ENCODE results near the gene CCDC127.

The CCDC127 gene

DNA sequence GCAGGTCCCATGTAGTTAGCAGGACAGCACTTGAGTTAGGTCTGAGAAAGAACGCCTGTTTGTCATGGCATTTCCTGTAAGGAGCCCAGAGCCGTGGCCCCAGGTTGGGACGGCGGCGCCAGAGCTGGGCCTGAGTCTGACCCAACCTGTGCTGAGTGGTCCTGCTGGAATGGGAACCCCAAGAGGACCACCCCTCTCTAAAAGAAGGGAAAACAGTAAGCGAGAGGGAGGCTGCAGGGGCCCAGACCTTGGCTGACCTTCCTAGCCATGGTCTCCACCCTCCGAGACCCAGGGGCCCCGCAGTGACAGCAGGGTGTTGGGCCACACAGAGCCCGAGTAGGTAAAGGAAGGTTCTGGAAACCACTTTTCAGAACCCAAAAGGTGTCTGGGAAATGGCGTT lies 28.5 kb downstream of the CCDC127 start:
- no peak for DNase-seq

DNA sequence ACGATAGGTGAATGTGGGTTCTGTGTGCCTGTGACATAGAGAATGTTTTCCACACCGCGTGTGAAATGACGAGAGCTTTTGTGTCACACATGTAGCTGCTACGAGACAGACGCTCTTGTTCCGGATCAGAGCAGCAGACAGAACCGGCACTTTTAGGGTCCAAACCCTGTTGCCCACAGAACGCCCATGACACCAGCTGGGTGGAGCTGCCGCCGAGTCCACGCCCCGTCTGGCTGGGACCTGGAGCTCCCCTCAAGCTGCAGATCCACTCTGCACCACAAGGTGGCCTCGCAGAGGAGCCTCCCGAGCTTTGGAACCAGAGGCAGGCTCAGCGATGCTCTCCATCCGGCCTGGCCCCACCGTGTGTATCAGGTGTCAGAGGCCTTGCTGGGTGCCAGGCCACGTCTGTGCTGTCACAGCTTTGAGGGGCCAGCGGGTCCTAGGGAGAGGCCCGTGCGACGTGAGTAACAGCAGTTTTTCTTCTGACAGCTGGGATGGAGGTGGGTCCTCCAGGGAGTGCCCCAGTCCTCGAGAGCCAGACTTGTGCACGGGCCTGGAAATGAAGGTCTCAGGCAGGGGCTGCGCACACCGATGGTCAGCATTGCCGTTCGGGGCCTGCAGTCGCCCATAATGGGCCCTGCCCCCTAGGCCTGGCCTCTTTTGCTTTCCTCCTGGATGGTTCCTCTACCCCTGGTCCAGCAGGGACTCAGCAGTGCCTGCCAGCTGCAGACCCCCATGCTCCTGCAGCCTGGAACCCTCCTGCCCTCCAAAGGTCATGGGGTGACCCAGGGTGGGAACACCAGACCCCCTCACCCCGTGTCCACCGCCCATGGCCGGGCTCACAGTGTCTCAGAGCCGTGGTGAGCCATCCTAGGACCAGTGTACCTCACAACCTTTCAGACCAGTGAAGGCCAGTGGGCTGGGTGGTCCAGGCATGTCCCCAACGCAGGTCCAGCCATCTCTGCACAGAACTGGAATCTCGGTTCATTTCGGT lies 29.2 kb downstream of the CCDC127 start:
- DNase-seq = peak; percentile 96

DNA sequence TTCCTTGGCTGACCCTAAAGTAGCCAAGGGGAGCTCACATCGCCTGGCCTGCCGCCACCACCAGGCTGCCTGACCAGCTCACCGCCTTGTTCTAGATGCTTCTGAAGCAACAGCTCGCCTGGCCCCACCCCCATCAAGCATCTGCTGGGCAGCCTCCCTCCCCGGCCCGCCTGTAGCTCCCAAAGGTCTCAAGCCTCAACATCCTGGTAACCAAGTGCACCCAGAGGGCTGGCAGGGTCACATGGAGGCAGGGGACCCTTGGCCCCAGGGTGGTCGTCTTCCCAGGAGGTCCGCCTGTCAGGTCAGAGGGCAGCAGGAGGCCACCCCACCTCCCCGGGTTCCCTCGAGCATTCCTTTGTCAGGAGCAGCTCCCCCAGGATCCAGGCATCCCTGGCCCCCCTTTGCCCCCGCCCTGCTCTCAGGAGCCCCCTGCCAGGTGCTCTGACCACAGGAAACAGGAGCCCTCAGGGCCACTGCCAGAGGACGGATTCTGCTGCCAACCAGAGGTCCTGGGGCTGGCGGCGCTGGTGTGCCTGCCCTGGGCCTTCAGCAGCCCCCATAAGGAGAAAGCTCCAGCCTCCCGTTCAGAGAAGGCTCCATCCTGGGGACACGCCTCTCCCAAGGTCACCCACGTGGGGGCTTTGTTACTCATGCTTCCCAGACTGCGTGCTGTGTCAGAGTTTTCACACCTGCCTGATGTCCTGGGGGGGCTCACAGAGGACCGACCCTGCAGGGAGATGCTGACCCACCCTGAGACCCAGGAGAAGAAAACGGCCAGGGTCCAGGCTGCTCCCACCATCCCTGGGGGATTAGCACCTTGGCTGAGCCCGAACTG lies 30.1 kb downstream of the CCDC127 start:
- DNase-seq = no peak

DNA sequence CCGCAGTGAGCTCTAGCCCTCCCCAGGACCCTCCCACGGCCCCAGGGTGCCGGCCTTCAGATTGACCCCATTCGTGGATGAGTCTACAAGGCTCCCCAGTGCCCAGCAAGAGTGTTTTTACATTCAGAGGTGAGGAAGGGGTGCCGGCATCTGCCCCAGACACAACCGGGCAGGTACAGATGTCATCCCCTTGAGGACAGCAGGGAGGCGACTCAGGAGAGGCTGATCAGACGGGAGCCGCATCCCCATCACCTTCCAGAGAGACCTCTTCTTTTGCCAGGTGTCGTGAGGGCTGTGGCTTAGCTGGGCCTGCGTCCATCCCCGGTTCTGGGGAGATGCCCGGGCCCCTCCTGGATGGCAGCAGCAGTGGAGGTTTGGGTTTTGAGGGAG lies 30.9 kb downstream of the CCDC127 start:
- no peak for DNase-seq

DNA sequence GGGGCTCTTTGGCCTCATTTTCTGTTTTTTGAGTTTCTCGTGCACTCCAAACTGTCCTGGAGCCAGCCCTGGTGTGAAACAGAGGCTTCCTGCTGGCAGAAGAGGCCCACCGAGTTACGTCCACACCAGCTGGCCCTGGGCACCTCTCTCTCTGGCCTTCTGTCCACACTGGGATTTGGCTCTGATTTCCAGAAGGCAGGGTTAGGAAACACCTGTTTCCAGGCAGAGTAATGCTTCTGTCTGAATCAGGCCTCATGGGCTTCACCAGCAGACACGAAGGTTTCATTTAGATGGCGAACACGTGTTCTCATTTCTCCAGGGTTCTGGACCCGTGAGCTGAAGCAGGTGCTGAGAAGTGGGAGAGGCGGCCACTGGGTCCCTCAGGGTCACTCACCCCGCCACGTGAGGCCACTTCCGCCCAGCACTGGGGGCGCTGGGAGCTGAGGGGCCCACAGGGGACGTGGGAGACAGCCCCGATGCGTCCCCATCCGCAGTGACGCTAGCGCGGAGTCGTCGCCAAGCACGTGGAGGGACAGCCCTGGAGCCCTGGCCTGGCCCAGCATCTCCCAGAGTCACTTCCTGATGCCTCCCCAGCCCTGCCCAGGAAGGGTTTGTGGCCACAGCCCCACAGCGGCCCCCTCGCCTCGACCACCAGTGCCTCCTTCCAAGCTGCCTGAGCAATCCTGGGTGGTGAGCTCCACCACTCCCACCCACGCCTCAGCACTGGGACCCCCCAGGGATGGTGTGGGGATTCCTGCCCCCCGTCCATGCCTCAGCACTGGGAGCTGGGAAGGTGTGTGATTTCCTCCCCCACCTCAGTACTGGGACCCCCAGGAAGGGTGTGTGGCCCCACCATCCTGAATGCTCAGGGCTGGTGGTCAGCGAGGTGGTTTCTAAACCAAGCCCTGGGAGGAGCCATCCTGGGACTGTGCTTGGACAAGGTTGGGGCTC lies 31.6 kb downstream of the CCDC127 start:
- no peak for DNase-seq

DNA sequence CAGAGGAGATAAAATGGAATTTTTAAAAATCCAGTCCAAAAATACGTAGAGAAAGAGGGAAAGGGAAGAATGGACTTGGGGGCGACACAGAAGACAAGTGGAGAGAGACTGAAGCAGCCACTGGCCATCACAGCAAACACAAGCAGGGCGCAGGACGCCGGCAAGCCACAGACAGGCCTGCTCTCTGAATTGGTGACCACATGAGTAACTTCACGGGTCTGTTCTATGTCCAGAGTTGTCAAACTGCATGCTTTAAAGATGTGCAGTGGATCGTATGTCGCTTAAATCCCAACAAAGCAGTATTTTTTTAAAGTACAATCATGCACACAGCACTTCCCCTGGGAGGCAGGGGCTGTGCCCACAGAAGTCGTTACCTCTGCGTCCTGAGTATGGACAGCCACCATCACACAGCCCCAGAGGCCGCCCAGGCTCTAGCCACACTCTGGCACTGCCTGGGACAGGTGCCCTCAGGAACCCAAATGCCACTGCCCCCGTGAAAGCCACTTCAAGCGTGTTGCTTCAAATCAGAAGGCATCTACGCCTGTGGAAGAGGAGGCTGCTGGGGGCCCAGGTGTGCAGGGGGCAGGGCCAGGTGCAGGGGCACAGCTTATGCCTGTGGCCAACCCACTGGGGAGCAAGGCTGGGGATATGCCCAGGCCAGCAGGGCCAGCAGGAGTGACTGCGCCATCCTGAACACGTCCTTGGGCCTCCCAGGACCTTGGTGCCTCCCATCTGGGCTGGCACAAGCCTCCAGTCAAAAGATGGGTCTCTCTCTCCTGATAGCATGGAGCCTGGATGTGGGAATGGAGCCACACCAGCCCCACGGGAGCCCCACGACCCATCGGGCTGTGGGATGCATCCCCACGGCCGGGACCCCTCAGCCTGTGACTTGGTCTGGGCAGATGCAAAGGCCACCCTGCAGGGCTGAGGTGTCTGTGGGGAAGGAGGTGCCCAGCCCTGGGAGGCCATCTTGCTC lies 32.6 kb downstream of the CCDC127 start:
- no peak for DNase-seq

DNA sequence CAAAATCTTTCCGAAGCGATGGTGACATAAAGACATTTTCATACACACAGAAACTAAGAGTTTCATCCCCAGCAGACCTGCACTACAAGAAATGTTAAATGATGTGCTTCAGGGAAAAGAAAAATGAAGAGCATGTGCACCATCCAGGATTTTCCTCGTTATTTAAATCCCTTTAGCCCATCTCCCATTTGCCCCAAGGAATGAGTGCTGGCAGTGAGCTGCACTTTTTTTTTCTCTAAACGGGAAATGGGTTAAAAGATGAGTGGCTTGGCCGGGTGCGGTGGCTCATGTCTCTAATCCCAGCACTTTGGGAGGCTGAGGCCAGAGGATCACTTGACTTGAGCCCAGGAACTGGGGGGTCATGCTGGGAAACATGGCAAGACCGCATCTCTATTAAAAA lies 33.5 kb downstream of the CCDC127 start:
- no peak for DNase-seq

DNA sequence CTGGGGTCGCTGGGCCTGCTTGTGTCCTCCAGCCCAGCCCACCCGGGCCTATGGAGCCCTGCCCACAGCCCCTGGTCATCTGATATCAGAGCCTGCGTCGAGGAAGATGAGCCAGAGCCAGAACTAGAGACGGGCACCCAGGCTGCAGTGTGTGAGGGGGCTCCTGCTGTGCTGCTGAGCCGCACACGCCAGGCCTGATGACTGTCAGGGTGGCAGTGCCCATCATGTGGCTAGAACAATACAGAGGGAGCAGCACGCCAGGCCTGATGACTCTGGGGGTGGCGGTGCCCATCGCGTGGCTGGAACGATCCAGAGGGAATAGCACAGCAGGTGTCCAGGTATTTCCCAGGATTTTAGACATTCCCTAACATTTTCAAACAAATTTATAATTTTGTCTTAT lies 35.8 kb downstream of the CCDC127 start:
- no peak for DNase-seq

DNA sequence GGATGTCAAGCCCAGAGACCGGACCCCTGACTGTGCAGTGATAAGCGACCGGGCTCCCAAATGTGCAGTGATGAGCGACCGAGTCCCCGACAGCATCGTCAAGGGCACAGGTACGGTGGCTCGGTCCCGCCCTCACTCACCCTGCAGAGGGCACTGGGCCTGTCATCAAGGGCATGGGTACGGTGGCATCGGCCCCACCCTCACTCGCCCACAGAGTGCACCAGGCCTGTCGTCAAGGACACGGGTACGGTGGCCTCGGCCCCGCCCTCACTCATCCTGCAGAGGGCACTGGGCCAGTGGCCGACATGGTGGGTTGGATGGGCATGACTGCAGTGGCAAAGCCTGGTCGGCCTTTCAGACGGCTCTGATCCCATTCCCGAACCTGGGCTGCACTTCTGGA lies 36.4 kb downstream of the CCDC127 start:
- DNase-seq = no peak

DNA sequence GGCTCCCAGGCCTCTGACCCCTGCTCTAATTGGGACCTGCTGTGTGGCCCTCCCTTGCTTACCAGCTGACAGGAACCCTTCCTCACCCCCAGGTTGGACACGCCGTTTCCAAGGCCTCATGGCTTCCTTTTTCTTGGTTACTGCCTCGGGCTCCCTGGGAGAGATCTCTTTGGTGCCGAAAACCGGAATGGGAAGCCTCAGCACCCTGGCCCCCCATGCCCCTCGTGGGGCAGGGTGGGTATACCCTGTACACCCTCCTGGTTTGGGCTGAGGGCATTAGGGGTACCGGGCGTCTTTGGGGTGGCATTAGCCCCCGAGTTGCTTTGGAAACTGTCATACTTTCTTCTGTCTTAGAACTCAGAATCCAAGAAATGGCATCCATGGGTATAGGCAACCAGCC lies 36.8 kb downstream of the CCDC127 start:
- DNase-seq = no peak

DNA sequence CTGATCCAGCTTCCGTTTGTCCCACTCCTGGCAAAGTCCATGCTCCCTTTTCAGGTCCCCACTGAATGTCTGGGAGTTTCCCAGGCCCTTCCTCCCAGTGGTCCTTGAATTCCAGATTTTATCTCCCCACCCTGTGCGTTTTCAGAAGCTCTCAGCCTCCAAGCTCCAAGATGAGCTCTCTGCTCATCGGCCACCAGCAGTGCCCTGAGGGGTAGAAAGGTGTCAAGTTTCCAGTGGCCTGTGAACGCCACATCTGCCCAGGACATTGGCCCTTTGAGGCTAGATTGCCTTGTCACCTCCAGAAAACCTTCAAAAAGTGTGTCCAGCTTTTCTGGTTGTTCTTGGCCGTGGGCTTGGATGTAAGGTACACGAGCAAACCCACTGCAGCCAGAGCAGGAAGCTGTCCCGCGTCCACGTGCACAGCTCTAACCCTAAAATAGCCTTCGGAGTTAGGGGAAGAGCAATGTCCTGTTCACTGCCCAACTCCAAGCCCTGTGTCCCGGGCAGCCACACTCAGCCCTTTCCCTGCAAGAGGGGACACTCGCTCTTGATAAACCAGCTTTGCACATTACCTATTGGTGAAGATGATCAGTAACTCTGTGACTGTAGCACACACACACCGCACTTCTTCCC lies 37.6 kb downstream of the CCDC127 start:
- DNase-seq = no peak

DNA sequence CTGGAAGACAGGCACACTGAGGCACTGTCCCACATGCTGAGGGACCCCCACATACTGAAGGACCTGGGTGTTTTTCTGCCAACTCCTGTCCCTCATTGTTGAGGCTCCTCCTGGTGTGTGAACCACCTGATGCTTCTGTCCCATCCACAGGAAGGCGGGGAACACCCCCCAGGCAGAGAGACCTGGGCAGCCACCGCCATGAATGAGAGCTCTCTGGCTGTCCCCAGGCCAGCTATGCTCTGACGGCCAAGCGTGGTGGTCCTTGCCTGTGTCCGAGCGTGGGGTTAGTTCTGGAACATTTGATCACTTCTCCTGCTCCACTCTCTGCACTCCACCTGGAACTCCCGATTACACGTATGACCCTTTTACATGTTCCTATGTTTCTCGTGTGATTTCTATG lies 38.6 kb downstream of the CCDC127 start:
- no peak for DNase-seq

DNA sequence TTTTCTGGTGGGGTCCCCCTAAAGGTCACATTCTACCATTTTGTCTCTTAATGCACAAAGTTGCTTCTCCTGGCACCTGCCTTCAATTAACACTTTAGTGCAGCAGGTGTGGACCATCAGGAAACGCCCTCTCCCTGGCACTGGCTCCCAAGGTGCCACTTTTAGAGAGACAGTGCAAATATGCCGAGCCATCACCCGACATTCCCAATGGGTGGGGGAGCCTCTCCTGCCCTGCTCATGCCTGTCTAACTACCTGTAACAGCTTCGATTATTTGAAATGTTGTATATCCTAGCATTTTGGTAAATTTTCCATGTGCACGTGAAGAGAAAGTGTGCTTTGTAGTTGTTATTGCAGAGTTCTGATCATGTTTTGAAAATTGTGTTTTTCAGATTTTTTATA lies 39.8 kb downstream of the CCDC127 start:
- no peak for DNase-seq

DNA sequence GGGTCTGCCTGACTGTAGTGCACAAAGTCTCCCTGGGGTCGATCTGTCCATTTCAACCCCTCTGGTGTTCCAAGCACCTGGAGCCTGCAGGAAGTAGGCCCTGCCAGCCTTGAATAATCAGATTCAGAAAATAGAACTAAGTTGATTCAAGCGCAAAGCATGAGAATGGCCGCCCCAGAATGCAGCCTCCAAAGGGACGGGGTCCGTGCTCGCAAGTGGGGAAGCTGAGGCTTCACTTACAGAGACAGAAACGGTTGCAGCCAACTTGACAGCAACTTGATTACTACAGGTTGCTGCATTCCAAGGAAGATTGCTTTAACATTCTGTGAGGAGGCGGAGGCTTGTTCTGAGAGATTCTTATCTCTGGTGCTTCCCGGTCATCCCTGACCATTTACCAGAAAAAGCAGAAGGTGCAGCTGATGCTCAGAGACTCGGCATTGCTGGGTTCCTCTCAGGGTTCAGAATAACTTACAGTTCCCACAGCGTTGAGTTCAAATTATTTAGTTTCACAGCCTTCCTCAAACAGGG lies 41.6 kb downstream of the CCDC127 start:
- DNase-seq = no peak

DNA sequence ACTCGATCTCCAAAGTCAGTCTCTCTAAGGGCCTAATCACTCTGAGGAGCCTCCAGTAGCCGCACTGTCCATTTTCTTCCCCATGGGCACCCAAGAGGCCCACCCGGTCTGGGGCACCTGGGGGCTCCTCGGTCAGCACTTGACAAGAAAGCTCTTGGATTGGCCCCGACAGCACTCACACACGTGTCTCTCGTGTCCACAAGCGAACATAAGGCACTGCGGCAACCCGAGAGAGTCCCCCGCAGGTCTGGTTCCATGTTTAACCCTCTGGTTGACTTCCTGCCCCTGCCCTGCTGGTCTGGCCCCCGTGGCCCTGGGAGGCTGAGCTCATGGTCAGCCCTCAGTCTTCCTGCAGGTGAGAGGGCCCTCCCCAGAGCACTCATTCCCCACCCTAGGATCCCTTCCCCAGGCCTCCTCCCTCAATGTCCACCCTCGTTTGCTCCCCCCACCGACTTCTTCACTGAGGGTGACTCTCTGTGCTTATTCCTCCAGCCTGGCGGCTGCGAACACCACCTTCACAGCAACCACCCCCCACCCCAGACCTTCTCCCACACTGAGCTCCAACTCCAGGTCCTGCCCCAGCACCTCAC lies 43.0 kb downstream of the CCDC127 start:
- no peak for DNase-seq

DNA sequence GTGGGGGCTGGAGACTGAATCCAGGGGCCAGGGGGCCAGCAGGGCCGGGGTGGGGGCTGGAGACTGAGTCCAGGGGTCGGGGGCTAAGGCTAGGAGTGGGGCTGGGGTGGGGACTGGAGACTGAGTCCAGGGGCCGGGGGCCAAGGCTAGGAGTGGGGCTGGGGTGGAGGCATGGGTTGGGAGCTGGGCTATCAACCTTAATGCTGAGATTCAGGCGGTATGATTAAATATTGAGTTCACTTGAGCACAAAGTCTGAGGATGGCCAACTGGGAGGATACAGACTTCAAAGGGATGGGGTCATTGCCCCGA lies 43.7 kb downstream of the CCDC127 start:
- DNase-seq = no peak

DNA sequence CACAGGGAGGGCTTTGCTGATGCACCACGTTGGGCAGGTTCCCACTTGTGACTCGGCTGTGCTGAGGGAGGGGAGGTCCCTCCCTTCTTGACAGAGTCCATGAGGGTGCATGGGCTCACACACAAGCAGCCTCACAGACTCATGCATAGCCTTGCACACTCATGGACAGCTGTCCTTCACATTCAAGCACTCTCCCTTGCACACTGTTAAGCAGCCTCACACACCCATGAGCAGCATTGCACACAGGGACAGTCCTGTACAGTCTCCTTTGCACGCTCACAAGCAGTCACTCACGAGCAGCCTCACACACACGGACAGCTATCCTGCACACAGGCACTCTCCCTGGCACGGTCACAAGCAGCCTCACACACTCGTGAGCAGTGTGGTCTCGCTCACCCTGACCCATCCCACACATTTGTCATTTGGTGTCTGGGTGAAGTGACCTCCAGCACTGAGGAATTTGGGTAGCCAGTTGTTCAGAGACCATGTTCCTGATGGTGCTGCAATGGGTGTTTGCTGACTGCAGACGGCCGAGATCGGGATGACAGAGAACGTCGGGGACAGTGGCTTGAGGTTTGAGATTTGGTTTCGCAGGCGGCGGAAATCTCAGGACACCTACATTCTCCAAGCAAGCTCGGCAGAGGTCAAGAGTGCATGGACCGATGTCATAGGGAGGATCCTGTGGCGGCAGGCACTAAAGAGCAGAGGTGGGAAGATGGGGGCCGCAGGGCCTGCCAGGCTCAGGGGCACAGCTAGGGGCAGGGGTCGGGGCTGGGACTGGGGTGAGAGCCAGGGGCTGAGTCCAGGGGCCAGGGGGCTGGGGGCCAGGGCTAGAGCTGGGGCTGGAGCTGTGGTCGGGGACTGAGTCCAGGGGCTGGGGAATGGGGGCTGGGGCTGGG lies 44.3 kb downstream of the CCDC127 start:
- DNase-seq = no peak

DNA sequence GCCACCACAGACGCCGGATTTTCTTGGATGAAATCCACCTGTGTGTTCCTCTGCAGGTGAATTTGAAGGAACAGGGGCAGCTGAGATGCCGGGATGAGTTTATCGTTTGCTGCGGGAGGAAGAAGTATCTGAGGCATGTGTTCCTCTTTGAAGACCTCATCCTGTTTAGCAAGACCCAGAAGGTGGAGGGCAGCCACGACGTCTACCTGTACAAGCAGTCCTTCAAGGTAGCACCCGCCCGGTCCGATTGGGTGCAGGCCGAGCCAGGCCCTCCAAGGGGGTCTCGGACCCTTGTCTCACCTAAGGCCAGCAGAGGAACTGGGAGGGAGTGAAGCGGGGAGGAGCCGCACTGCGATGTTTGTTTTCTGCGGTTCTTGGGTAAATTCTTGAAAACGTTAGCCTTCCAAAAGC lies 45.1 kb downstream of the CCDC127 start:
- no peak for DNase-seq

DNA sequence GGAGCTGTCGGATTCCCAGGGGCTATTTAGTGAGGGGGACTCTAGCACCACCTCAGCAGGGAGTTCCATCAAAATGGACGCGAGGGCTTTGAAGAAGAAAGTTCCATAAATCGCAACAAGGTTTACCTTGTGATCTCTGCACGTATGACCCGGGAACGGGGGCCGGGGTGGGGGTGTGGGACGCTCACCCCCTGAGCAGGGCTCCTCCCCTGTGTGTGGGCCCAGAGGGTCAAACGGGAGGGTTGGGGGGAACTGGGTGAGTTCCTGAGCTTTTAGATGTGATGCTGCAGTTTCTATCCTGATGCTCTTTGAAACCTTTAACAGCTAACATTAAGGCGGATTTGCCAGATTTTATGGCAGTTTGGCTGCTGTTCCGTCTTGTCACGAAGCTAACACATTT lies 45.5 kb downstream of the CCDC127 start:
- no peak for DNase-seq
